DOHH2 (cell line): ENCODE results near the gene KIF9.

ENCODE experiments used
- H3F3A ChIP-seq: fragments of 200-600 bp; sonication (generic), shearing (Covaris generic); 2 replicates; pipeline ENCODE4 v1.6.0; 2016; ENCODE audit warnings: antibody characterized with exemption, mild to moderate bottlenecking; ENCODE audit not compliant: control insufficient read depth, insufficient read depth
- H3K27ac ChIP-seq: fragments of 200-600 bp; sonication (generic); 2 replicates; pipeline ENCODE4 v1.5.1; 2014; ENCODE audit warnings: low read depth, mild to moderate bottlenecking, low read length, moderate library complexity
- H3K27me3 ChIP-seq: fragments of 200-600 bp; sonication (generic); 2 replicates; pipeline ENCODE4 v1.6.1; 2014; ENCODE audit warnings: mild to moderate bottlenecking, low read length, mixed read lengths; ENCODE audit not compliant: control insufficient read depth
- H3K36me3 ChIP-seq: fragments of 200-600 bp; sonication (generic); 2 replicates; pipeline ENCODE4 v1.6.1; 2014; ENCODE audit warnings: mild to moderate bottlenecking, low read length, moderate library complexity, mixed read lengths; ENCODE audit not compliant: control insufficient read depth
- H3K4me1 ChIP-seq: fragments of 200-600 bp; sonication (generic); 2 replicates; pipeline ENCODE4 v1.6.1; 2014; ENCODE audit warnings: mild to moderate bottlenecking, low read length, mixed read lengths; ENCODE audit not compliant: control insufficient read depth
- H3K4me2 ChIP-seq: fragments of 200-600 bp; sonication (generic); 2 replicates; pipeline ENCODE4 v1.6.0; 2014; ENCODE audit warnings: mild to moderate bottlenecking, low read length, moderate library complexity
- H3K4me3 ChIP-seq: fragments of 200-600 bp; sonication (generic); 2 replicates; pipeline ENCODE4 v1.5.1; 2014; ENCODE audit warnings: mild to moderate bottlenecking, low read length, mixed read lengths
- H3K79me2 ChIP-seq: fragments of 200-600 bp; sonication (generic); 2 replicates; pipeline ENCODE4 v1.6.1; 2014; ENCODE audit warnings: mild to moderate bottlenecking, low read length, mixed read lengths; ENCODE audit not compliant: control insufficient read depth
- H3K9me2 ChIP-seq: fragments of 200-600 bp; sonication (generic); replicated peaks from 2 replicates; pipeline ENCODE4 v1.6.1; 2014; ENCODE audit warnings: mild to moderate bottlenecking, low read length, mixed read lengths; ENCODE audit not compliant: control insufficient read depth
- H3K9me3 ChIP-seq: fragments of 200-600 bp; sonication (generic); 2 replicates; pipeline ENCODE4 v1.6.1; 2014; ENCODE audit warnings: antibody characterized with exemption, low read length, mixed read lengths; ENCODE audit not compliant: control insufficient read depth, insufficient read depth
- H4K20me1 ChIP-seq: fragments of 200-600 bp; sonication (generic); 2 replicates; pipeline ENCODE4 v1.6.0; 2014; ENCODE audit warnings: low read depth, mild to moderate bottlenecking, antibody characterized with exemption, low read length, moderate library complexity; ENCODE audit not compliant: control insufficient read depth, insufficient read depth
- EZH2phosphoT487 ChIP-seq: fragments of 200-600 bp; sonication (generic); IDR thresholded peaks from 2 replicates; pipeline ENCODE4 v1.6.1; 2017; ENCODE audit warnings: borderline replicate concordance, mild to moderate bottlenecking, antibody characterized with exemption, low read length, moderate library complexity, mixed read lengths
- TF ChIP-seq, protein P1 (sequence below): fragments of 200-600 bp; sonication (generic); IDR thresholded peaks from one replicate; pipeline ENCODE4 v1.5.1; 2014; ENCODE audit warnings: antibody characterized with exemption, mild to moderate bottlenecking, low read depth, low read length; ENCODE audit not compliant: poor library complexity, severe bottlenecking

Gene KIF9

DNA sequence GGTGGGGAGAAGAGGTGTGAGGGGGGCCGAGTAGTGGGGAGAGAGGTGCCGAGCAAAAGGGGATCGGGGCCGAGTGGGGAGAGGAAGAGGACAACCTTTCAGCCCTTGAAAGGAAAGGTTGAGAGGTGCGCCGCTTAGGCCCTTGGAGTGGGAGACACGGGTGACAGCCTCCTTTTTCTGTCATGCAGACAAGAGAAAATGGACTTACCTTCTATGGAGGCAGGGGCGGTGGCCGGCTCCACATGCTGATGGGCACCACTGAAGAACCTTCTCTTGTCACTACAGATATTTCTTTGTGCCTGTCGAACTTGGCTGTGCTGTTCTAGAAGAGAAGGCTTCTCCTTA, 566 bp upstream of the KIF9 start:
- H3K27me3 ChIP-seq, result no peaks in the 10 kb centered on the region
- H3F3A ChIP-seq, result no peaks in the 10 kb centered on the region
- peaks cover 71% of the 10 kb centered on the region for H3K79me2 ChIP-seq
- H3K9me2 ChIP-seq, result no peaks in the 10 kb centered on the region
- peak overlapping the region; percentile 100 for H3K4me3 ChIP-seq
- H3K4me1 ChIP-seq, result peaks cover 45% of the 10 kb centered on the region
- H3K27ac ChIP-seq, result peak overlapping the region; percentile 87
- peak overlapping the region; percentile 86 for H3K4me2 ChIP-seq
- H3K36me3 ChIP-seq, result peaks cover 35% of the 10 kb centered on the region
- H4K20me1 ChIP-seq, result no peaks in the 10 kb centered on the region
- TF ChIP-seq EZH2phosphoT487, result no peak
- TF ChIP-seq, protein P1, sequence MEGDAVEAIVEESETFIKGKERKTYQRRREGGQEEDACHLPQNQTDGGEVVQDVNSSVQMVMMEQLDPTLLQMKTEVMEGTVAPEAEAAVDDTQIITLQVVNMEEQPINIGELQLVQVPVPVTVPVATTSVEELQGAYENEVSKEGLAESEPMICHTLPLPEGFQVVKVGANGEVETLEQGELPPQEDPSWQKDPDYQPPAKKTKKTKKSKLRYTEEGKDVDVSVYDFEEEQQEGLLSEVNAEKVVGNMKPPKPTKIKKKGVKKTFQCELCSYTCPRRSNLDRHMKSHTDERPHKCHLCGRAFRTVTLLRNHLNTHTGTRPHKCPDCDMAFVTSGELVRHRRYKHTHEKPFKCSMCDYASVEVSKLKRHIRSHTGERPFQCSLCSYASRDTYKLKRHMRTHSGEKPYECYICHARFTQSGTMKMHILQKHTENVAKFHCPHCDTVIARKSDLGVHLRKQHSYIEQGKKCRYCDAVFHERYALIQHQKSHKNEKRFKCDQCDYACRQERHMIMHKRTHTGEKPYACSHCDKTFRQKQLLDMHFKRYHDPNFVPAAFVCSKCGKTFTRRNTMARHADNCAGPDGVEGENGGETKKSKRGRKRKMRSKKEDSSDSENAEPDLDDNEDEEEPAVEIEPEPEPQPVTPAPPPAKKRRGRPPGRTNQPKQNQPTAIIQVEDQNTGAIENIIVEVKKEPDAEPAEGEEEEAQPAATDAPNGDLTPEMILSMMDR, result no peak
- no peaks in the 10 kb centered on the region for H3K9me3 ChIP-seq

DNA sequence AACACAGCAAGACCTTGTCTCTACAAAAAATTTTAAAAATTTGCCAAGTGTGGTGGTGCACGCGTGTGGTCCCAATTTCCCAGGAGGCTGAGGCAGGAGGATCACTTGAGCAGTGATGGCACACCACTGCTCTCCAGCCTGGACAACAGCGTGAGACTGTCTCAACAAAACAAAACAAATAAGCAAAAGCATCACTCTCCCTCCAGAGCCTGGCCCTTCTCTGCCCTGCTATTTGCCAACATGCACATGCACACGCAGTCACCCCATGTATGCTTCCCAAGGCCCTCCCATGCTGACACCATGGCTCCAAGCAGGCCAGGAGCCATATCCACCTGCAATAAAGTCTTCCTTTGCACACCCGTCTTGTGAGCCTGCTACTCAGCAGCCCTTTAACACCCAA, 2.1 kb downstream of the KIF9 start:
- Histone ChIP-seq H3K27me3 (no peaks in the 10 kb centered on the region), H3K4me2 (0 out of 2 replicates have a peak overlapping the region, but pooled peaks have one; percentile 86), H3K79me2 (peaks cover 44% of the 10 kb centered on the region), H3K27ac (no peak overlapping the region), H3K4me1 (peaks cover 34% of the 10 kb centered on the region), H3K9me3 (no peaks in the 10 kb centered on the region), H3K4me3 (no peak overlapping the region), H3K9me2 (no peaks in the 10 kb centered on the region), H3K36me3 (peaks cover 17% of the 10 kb centered on the region), H4K20me1 (no peaks in the 10 kb centered on the region), H3F3A (no peaks in the 10 kb centered on the region)
- TF ChIP-seq, protein P1, result no peak
- TF ChIP-seq EZH2phosphoT487, result no peak

DNA sequence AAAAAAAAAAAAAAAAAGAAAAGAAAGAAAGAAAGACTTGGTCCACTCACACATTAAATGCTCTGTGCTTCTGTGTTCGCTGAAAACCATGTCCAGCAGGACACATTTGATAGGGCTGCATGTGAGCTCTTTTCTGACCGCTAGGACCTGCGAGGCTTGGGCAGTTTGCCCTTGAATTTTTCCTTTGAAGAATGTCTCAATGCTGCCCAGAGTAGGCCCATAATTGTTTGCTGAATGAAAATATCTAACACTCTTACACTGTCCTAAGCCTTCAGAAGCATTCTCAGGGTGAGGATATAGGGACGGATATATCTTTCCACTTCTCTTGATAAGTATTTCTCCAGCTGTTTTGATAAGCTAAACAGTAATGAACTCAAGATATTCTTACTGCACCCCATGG, 6.0 kb downstream of the KIF9 start:
- no peak overlapping the region for H3K27ac ChIP-seq
- H3K4me3 ChIP-seq, result no peak overlapping the region
- no peaks in the 10 kb centered on the region for H3K9me3 ChIP-seq
- H3K4me1 ChIP-seq, result peaks cover 16% of the 10 kb centered on the region
- H3K27me3 ChIP-seq, result no peaks in the 10 kb centered on the region
- H3K9me2 ChIP-seq, result no peaks in the 10 kb centered on the region
- no peak for TF ChIP-seq EZH2phosphoT487
- TF ChIP-seq, protein P1, result no peak
- no peaks in the 10 kb centered on the region for H3K36me3 ChIP-seq
- H4K20me1 ChIP-seq, result no peaks in the 10 kb centered on the region
- no peak overlapping the region for H3K4me2 ChIP-seq
- H3F3A ChIP-seq, result no peaks in the 10 kb centered on the region
- H3K79me2 ChIP-seq, result peaks cover 11% of the 10 kb centered on the region; the same call in 1 of the 2 replicates
